Measurements from ENCODE around the gene CAMK1D.

DNA sequence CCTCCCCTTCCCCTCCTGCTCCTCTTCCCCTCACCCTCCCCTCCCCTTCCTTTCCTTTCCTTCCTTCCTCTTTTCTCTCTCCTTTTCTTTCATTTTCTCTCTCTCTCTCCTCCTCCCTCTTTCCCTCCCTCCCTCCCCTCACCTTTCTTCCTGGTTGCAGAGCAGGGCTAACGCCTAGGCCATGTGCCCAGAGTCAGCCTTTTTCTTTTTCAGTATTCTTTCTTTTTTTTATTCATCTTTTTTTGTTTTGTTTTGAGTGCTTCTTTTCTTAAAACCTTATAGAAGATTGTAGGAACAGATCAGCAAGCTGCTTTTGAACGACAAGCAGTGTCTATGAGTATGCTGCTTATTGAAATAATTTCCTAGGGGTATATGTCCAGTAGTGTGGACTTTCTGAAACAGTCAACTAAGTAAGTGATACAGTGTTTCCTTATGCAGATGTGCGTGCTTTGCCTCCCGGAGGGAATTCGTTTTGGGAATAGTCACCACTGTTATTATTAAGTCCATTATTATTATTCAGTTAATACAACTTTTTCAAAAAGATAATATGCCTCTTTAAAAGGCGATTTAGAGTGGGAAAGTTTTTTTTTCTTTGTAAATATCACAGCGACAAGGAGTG, 219.2 kb downstream of the CAMK1D start:
- no peak for TF ChIP-seq EZH2phosphoT487 (IDR thresholded peaks at IDR 0.05; ENCODE audit: low read length)
- TF ChIP-seq, protein P1, sequence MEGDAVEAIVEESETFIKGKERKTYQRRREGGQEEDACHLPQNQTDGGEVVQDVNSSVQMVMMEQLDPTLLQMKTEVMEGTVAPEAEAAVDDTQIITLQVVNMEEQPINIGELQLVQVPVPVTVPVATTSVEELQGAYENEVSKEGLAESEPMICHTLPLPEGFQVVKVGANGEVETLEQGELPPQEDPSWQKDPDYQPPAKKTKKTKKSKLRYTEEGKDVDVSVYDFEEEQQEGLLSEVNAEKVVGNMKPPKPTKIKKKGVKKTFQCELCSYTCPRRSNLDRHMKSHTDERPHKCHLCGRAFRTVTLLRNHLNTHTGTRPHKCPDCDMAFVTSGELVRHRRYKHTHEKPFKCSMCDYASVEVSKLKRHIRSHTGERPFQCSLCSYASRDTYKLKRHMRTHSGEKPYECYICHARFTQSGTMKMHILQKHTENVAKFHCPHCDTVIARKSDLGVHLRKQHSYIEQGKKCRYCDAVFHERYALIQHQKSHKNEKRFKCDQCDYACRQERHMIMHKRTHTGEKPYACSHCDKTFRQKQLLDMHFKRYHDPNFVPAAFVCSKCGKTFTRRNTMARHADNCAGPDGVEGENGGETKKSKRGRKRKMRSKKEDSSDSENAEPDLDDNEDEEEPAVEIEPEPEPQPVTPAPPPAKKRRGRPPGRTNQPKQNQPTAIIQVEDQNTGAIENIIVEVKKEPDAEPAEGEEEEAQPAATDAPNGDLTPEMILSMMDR (IDR thresholded peaks at IDR 0.05; ENCODE audit: low read length): no peak
